GM23338 (cell line): ENCODE measurements around the gene CLTA.

Source experiments
- CREB1 ChIP-seq: fragments of 250-450 bp; sonication (Bioruptor Pico); IDR thresholded peaks from 2 replicates; pipeline ENCODE4 v1.5.0; 2020; ENCODE audit warnings: low read depth, mild to moderate bottlenecking, moderate library complexity
- CTCF ChIP-seq, 2 experiments: fragments of 200-600 bp in 1 of 2; sonication (generic) in 1 of 2; conservative IDR thresholded peaks; 2 replicates each; pipeline versions ENCODE4 v1.5.1 to v1.6.1; 2016 to 2017; ENCODE audit warnings: antibody characterized with exemption in 2 of 2, low read depth in 2 of 2, mild to moderate bottlenecking in 2 of 2, moderate library complexity in 1 of 2
- ETS1 ChIP-seq: IDR thresholded peaks from 2 replicates; pipeline ENCODE4 v1.6.1; 2016; ENCODE audit warnings: antibody characterized with exemption
- EZH2 ChIP-seq: fragments of 200-600 bp; sonication (generic); IDR thresholded peaks from one replicate; pipeline ENCODE4 v1.8.0; 2017; ENCODE audit warnings: antibody characterized with exemption, mild to moderate bottlenecking, low read depth; ENCODE audit not compliant: unreplicated experiment
- EZH2phosphoT487 ChIP-seq: fragments of 200-600 bp; sonication (generic); IDR thresholded peaks from one replicate; pipeline ENCODE4 v1.8.1; 2018; ENCODE audit warnings: antibody characterized with exemption; ENCODE audit not compliant: unreplicated experiment
- JUNB ChIP-seq: IDR thresholded peaks from one replicate; pipeline ENCODE4 v1.6.1; 2016; ENCODE audit warnings: antibody characterized with exemption; ENCODE audit not compliant: unreplicated experiment
- NANOG ChIP-seq: IDR thresholded peaks from 2 replicates; pipeline ENCODE4 v1.6.1; 2016; ENCODE audit warnings: antibody characterized with exemption, borderline replicate concordance
- POLR2AphosphoS5 ChIP-seq: IDR thresholded peaks from 2 replicates; pipeline ENCODE4 v1.6.1; 2016; ENCODE audit warnings: antibody characterized with exemption, low read depth
- REST ChIP-seq: IDR thresholded peaks from one replicate; pipeline ENCODE4 v1.6.1; 2018; ENCODE audit warnings: antibody characterized with exemption; ENCODE audit not compliant: unreplicated experiment
- STAT1 ChIP-seq: IDR thresholded peaks from one replicate; pipeline ENCODE4 v1.6.1; 2016; ENCODE audit warnings: antibody characterized with exemption; ENCODE audit not compliant: unreplicated experiment
- ZNF114 ChIP-seq: fragments of 250-450 bp; sonication (Bioruptor Pico); IDR thresholded peaks from 2 replicates; pipeline ENCODE4 v1.5.0; 2020; ENCODE audit warnings: mild to moderate bottlenecking, moderate library complexity
- ZNF462 ChIP-seq: fragments of 250-450 bp; sonication (Bioruptor Pico); IDR thresholded peaks from 2 replicates; pipeline ENCODE4 v1.5.0; 2020; ENCODE audit warnings: mild to moderate bottlenecking, moderate library complexity

- TF ChIP-seq CREB1 (CRISPR knock-in tag) = no peak
- TF ChIP-seq CTCF (conservative IDR thresholded peaks at IDR 0.05; ENCODE audit: low read depth in 2 of 2) = no peak
- TF ChIP-seq EZH2 = no peak
- TF ChIP-seq REST = no peak
- TF ChIP-seq POLR2AphosphoS5 = no peak
- TF ChIP-seq ETS1 = no peak
- no peak for TF ChIP-seq EZH2phosphoT487
- TF ChIP-seq JUNB = no peak
- TF ChIP-seq STAT1 = no peak
- TF ChIP-seq ZNF114 = no peak
- TF ChIP-seq NANOG = no peak
- TF ChIP-seq ZNF462 = no peak
These were observed 2.3 kb downstream of the CLTA start for GRCh38 chr9:36193023-36193422.
